Spleen (tissue), 7 donors: ENCODE data around the gene FHIP1A.

Source experiments
- CTCF ChIP-seq, 11 experiments: fragments of 200-600 bp in 7 of 11; fragments of 450-650 bp in 4 of 11; sonication (generic) in 4 of 11; IDR thresholded peaks in 8 of 11; conservative IDR thresholded peaks in 3 of 11; 1 replicate in 7 of 11; 2 replicates in 4 of 11; pipeline versions ENCODE4 v1.4.0 to v1.8.0; 2016 to 2021; ENCODE audit warnings: antibody characterized with exemption in 11 of 11, inconsistent platforms in 4 of 11, mild to moderate bottlenecking in 1 of 11
- POLR2A ChIP-seq, 3 donors: fragments of 450-650 bp; IDR thresholded peaks; one replicate each; pipeline ENCODE4 v1.5.1; 2017; ENCODE audit warnings: antibody characterized with exemption in 3 of 3, mild to moderate bottlenecking in 1 of 3
- donor health status: DM: no; HTN: no; CAD: no; lungs with moderate emphysema.
- donor health status: DM: no; HTN: no; CAD: no.
- donor health status: DM: no; HTN: no; CAD: no.

- TF ChIP-seq CTCF (IDR thresholded peaks at IDR 0.05 in 8 of 11, conservative IDR thresholded peaks at IDR 0.05 in 3 of 11) (no peak), POLR2A (IDR thresholded peaks at IDR 0.05) (no peak)
These were observed 49.2 kb downstream of the FHIP1A start for GRCh38 chr4:151458148-151458547.
